PC-3 (cell line): ENCODE measurements around the gene ZNF417.

Experiments
- CTCF ChIP-seq: fragments of 300-600 bp; sonication (generic); conservative IDR thresholded peaks from 2 replicates; pipeline ENCODE4 v1.5.1; 2017; ENCODE audit warnings: antibody characterized with exemption, low read depth, mild to moderate bottlenecking, low read length
- EZH2 ChIP-seq: fragments of 300-600 bp; sonication (generic); IDR thresholded peaks from one replicate; pipeline ENCODE4 v1.6.1; 2017; ENCODE audit warnings: antibody characterized with exemption, mild to moderate bottlenecking, low read length; ENCODE audit not compliant: unreplicated experiment

DNA sequence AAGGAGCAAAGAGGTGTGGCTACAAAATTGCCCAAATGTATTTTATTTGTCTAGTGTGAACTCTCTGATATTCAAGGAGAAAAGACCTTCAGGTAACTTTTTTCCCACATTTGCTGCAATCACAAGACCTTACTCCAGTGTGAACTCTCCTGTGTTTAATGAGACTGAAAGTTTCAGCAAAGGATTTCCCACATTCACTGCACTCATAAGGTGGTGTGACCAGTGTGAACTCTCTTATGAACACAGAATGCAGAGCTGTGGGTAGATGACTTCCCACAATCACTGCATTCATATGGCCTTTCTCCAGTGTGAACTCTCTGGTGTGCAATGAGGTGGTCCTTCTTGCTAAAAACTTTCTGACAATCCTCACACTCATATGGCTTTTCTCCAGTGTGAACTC lies 43.9 kb downstream of the ZNF417 start:
- no peak for TF ChIP-seq CTCF
- TF ChIP-seq EZH2 = no peak
